Spinal cord (tissue), 10 donors: Measurements from ENCODE around the gene CSF2RB. TPM values are rescaled to one million over a fixed set of nuclear protein-coding genes. Genes with fewer than 3 reads are reported as not detected.

Source experiments
- DNase-seq, 6 donors: peaks; one replicate each; pipeline versions ENCODE4 v3.0.0 to v3.0.0-alpha.2; 2013 to 2015; ENCODE audit warnings: low spot score in 6 of 6, low read depth in 4 of 6
- H3K27ac ChIP-seq: one replicate; pipeline ENCODE4 v1.5.1; 2013; ENCODE audit warnings: low read depth, low read length, control low read depth
- H3K27me3 ChIP-seq: one replicate; pipeline ENCODE4 v1.6.1; 2013; ENCODE audit warnings: low read length; ENCODE audit not compliant: control insufficient read depth, insufficient read depth
- H3K36me3 ChIP-seq: one replicate; pipeline ENCODE4 v1.6.1; 2013; ENCODE audit warnings: low read length; ENCODE audit not compliant: control insufficient read depth, insufficient read depth
- H3K4me1 ChIP-seq: one replicate; pipeline ENCODE4 v1.6.1; 2013; ENCODE audit warnings: low read length; ENCODE audit not compliant: control insufficient read depth, insufficient read depth
- H3K4me3 ChIP-seq: one replicate; pipeline ENCODE4 v1.5.1; 2013; ENCODE audit warnings: low read depth, low read length, control low read depth
- H3K9me3 ChIP-seq: one replicate; pipeline ENCODE4 v1.6.1; 2013; ENCODE audit warnings: low read length; ENCODE audit not compliant: control insufficient read depth, insufficient read depth
- WGBS: methylation state at CpG from one replicate; pipeline ENCODE4 v1.1.5; 2013; ENCODE audit warnings: missing lambda C conversion rate; ENCODE audit not compliant: insufficient coverage; 5-methylcytosine and 5-hydroxymethylcytosine counted together
- polyA plus RNA-seq, 2 donors: library from polyadenylated mRNA; unstranded; fragments of 120-200 nt; gene quantifications; one replicate each; pipeline ENCODE4 v1.2.1, GENCODE V29; 2013; ENCODE audit not compliant: insufficient read length in 2 of 2
- total RNA-seq, 2 donors: library from RNA; depleted of rRNA in 1 of 2; stranded (reverse); fragments of 120-200 nt in 1 of 2; fragments of >200 nt in 1 of 2; gene quantifications; one replicate each; pipeline versions ENCODE4 v1.2.3 to v1.2.4, GENCODE V29; 2013 to 2014
- donor health status: healthy.

Gene CSF2RB
- total and polyA plus RNA-seq, 4 donors = 1.3 to 3.1 (median 1.8) TPM

DNA sequence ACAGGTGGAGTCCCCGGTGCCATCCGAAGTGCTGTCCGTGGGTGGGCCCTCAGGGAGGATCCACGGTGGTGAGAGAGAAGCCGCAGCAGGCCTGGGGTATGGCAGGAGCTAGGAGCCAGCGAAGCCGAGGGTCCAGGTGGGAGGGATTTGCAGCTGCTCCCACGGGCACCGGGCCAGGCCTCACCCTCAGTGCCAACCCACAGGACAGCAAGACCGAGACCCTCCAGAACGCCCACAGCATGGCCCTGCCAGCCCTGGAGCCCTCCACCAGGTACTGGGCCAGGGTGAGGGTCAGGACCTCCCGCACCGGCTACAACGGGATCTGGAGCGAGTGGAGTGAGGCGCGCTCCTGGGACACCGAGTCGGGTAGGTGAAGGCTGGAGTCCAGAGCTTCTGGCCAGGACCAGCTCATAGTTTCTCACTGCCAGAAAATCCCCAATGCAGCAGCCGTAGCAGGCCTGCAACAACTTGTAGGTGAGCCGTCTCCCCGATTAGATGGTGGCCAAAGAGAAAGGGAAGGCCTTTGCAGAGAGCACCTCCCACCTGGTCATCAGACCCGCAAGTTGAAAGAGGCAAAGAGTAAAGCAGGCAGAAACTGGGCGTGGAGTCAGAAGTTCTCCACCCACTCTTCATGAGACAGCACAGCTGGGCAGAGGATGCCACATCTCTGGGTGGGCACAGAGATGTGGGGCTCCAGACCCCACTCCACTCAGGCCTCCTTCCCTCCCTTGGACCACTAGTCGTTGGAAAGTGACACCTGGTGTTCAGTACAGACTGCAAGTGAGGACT, 20.4 kb downstream of the CSF2RB start:
- no peak overlapping the region for H3K4me3 ChIP-seq
- 88% methylated on average over 22 of the region's 25 CpGs for WGBS
- DNase-seq = no peak

DNA sequence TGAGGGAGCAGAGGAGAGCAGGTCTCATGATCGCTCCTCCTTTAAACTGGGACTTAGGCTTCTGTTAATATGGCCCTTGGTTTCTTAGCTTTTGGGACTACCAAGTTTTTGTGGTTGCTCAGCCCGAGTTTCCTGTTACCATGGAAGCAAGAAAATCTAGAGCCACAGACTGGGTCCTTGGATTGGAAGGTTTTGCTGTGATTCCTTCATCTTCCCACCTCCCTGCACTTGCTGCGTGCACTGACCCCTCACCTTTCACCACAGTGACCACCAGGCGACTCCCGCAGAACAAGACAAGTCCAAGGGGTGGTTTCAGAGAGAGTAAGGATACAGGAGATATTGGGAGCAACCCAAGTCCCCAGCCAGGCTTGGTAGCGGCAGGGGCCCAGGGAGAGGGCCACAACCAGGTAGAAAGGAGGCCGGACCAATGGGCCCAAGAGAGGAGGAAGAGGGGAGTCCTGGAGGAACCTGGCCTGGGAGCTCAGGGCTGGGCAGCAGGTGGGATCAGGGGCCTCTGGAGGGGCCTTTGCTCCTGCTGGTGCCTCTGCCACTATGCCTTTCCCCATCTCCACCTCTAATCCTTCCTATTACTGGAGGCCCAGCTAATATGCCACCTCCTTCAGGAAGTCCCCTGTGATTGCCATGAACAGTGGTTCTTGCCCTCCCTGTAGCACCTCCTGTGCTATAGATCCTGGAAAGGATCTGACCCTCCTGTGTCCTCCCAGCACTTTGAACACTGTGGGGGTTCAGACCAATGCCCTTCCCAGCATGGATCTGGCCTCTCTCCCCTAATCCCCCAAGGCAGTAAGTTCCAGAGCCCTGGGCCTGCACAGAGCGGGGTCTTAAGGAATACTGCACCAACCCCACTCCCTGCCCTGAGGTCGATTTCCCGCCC, 21.2 kb downstream of the CSF2RB start:
- 91% methylated on average over 6 of the region's 10 CpGs for whole genome bisulfite sequencing
- DNase-seq = no peak
- Histone ChIP-seq H3K27me3 (peaks cover 2% of the 10 kb centered on the region), H3K36me3 (no peaks in the 10 kb centered on the region), H3K4me3 (no peak overlapping the region), H3K27ac (no peak overlapping the region), H3K4me1 (peaks cover 6% of the 10 kb centered on the region), H3K9me3 (no peaks in the 10 kb centered on the region)

More for the DNA sequence above, 20.4 kb downstream of the CSF2RB start:
- Histone ChIP-seq H3K27me3 (peaks cover 2% of the 10 kb centered on the region), H3K9me3 (no peaks in the 10 kb centered on the region), H3K4me1 (peaks cover 14% of the 10 kb centered on the region), H3K36me3 (no peaks in the 10 kb centered on the region), H3K27ac (no peak overlapping the region)

DNA sequence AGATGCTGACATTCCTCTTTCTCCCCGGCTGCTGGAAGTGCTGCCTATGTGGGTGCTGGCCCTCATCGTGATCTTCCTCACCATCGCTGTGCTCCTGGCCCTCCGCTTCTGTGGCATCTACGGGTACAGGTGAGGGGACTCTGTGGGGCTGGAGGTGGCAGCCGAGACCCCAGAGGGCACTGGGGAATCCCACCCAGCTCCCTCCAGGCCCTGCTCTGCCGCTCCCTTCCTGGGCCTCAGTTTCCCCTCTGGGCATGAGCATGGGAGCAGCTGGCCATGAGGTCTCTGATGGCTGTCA, 21.8 kb downstream of the CSF2RB start:
- H3K27ac ChIP-seq = no peak overlapping the region
- H3K36me3 ChIP-seq = no peaks in the 10 kb centered on the region
- H3K4me3 ChIP-seq = no peak overlapping the region
- H3K9me3 ChIP-seq = no peaks in the 10 kb centered on the region
- 96% methylated on average over 4 of the region's 7 CpGs for WGBS
- peaks cover 4% of the 10 kb centered on the region for H3K4me1 ChIP-seq
- peaks cover 2% of the 10 kb centered on the region for H3K27me3 ChIP-seq
- DNase-seq = no peak

DNA sequence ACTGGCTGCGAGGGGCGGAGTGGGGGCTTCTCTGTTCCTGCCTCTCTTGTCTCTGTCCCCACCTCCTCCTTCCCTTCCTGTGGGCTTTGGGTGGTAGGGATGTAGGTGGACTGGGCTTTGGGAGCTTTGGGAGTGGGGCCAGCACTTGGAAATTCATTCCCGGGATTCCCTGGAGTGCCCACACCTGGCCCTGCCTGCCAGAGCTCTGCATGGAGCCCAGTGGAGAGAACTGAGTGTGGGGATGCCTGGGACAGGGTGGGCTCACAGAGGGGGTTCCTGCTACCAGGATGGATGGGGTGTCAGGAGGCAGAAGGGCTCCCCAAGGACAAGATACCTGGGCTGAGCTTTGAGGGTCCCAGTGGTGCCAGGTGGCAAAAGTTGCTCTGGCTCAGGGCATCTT, 22.3 kb downstream of the CSF2RB start:
- no peaks in the 10 kb centered on the region for H3K9me3 ChIP-seq
- WGBS = 63% methylated on average over 1 of the region's 3 CpGs

DNA sequence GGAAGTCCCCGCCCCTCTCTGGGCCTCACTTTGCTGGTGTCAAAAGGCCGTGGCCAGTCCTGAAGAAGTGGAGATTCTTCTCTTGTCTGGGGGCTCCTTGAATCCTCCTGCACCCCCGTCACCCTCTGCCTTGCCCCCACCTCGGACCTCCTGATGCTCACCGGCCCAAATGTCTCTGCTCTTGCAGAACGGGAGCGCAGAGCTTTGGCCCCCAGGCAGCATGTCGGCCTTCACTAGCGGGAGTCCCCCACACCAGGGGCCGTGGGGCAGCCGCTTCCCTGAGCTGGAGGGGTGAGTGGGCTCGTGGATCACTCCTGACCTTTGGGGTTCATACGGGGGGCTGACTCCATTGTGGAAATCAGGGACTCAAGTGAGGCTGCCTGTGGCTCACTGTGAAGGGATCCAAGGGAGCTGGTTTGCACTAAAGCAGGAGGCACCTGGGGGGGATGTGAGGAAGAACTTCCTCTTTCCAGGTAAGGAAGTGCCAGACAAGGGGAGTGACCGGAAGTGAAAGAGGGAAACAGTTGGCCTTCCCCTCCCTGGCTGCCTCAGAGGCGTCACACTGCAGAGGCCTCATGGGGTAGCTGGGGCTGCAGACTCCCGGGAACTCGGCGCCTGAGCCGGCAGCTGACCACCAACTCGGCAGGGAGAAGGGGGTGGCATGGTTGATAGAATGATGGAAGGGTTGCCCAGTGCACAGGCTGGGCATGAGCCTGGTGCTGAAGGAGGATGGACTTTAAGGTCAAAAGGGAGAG, 23.1 kb downstream of the CSF2RB start:
- Histone ChIP-seq H3K36me3 (no peaks in the 10 kb centered on the region), H3K4me3 (no peak overlapping the region), H3K9me3 (no peaks in the 10 kb centered on the region), H3K27ac (no peak overlapping the region), H3K4me1 (no peaks in the 10 kb centered on the region), H3K27me3 (no peaks in the 10 kb centered on the region)
- no peak for DNase-seq
- WGBS = 84% methylated on average over 14 of the region's 20 CpGs

More for the DNA sequence above, 22.3 kb downstream of the CSF2RB start:
- Histone ChIP-seq H3K4me1 (no peaks in the 10 kb centered on the region), H3K27ac (no peak overlapping the region), H3K27me3 (no peaks in the 10 kb centered on the region), H3K4me3 (no peak overlapping the region), H3K36me3 (no peaks in the 10 kb centered on the region)
- no peak for DNase-seq

DNA sequence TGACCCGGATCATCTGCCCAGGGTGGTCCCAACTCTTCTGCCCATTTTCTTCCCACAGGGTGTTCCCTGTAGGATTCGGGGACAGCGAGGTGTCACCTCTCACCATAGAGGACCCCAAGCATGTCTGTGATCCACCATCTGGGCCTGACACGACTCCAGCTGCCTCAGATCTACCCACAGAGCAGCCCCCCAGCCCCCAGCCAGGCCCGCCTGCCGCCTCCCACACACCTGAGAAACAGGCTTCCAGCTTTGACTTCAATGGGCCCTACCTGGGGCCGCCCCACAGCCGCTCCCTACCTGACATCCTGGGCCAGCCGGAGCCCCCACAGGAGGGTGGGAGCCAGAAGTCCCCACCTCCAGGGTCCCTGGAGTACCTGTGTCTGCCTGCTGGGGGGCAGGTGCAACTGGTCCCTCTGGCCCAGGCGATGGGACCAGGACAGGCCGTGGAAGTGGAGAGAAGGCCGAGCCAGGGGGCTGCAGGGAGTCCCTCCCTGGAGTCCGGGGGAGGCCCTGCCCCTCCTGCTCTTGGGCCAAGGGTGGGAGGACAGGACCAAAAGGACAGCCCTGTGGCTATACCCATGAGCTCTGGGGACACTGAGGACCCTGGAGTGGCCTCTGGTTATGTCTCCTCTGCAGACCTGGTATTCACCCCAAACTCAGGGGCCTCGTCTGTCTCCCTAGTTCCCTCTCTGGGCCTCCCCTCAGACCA, 24.0 kb downstream of the CSF2RB start:
- WGBS = 89% methylated on average over 13 of the region's 14 CpGs
- Histone ChIP-seq H3K27ac (no peak overlapping the region), H3K4me1 (no peaks in the 10 kb centered on the region), H3K27me3 (no peaks in the 10 kb centered on the region), H3K9me3 (no peaks in the 10 kb centered on the region), H3K36me3 (no peaks in the 10 kb centered on the region), H3K4me3 (no peak overlapping the region)
- DNase-seq = no peak

DNA sequence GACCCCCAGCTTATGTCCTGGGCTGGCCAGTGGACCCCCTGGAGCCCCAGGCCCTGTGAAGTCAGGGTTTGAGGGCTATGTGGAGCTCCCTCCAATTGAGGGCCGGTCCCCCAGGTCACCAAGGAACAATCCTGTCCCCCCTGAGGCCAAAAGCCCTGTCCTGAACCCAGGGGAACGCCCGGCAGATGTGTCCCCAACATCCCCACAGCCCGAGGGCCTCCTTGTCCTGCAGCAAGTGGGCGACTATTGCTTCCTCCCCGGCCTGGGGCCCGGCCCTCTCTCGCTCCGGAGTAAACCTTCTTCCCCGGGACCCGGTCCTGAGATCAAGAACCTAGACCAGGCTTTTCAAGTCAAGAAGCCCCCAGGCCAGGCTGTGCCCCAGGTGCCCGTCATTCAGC, 24.6 kb downstream of the CSF2RB start:
- Histone ChIP-seq H3K4me3 (no peak overlapping the region), H3K27me3 (no peaks in the 10 kb centered on the region), H3K4me1 (no peaks in the 10 kb centered on the region), H3K27ac (no peak overlapping the region), H3K36me3 (no peaks in the 10 kb centered on the region), H3K9me3 (no peaks in the 10 kb centered on the region)
- DNase-seq = no peak
- 90% methylated on average over 12 of the region's 12 CpGs for WGBS

DNA sequence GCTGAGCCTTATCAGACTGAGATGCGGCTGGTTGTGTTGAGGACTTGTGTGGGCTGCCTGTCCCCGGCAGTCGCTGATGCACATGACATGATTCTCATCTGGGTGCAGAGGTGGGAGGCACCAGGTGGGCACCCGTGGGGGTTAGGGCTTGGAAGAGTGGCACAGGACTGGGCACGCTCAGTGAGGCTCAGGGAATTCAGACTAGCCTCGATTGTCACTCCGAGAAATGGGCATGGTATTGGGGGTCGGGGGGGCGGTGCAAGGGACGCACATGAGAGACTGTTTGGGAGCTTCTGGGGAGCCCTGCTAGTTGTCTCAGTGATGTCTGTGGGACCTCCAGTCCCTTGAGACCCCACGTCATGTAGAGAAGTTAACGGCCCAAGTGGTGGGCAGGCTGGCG, 25.5 kb downstream of the CSF2RB start:
- no peaks in the 10 kb centered on the region for H3K27me3 ChIP-seq
- DNase-seq = no peak
- no peaks in the 10 kb centered on the region for H3K4me1 ChIP-seq
- no peaks in the 10 kb centered on the region for H3K36me3 ChIP-seq
- 93% methylated on average over 13 of the region's 13 CpGs for WGBS
- H3K9me3 ChIP-seq = no peaks in the 10 kb centered on the region
- H3K4me3 ChIP-seq = no peak overlapping the region
- no peak overlapping the region for H3K27ac ChIP-seq

DNA sequence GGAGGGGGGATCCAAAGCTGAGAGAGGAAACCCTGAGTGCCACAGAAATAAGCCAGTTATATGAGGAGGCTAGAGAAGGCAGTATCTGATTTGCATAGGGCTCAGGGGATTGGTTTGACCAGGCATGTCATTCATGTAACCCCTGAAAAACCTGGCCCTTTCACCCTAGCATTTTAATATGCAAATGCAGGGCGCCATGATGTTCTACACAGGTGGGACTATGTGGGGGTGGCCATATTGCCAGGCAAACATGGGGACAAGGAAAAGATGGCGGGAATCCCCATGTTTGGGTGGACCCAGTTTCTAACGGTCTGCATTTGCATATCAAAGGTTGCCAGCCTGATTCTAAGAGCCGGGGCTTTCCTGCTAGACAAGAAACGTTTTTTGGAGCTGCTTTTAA, 27.2 kb downstream of the CSF2RB start:
- Histone ChIP-seq H3K9me3 (no peaks in the 10 kb centered on the region), H3K4me3 (no peak overlapping the region), H3K36me3 (no peaks in the 10 kb centered on the region), H3K27ac (no peak overlapping the region), H3K4me1 (no peaks in the 10 kb centered on the region), H3K27me3 (no peaks in the 10 kb centered on the region)
- DNase-seq = no peak
- WGBS = 46% methylated on average over 5 of the region's 5 CpGs
